ENCODE results near the gene HDDC3.
A peak's percentile ranks its signal among the peaks of the same experiment; 100 is the strongest.

Gene HDDC3

DNA sequence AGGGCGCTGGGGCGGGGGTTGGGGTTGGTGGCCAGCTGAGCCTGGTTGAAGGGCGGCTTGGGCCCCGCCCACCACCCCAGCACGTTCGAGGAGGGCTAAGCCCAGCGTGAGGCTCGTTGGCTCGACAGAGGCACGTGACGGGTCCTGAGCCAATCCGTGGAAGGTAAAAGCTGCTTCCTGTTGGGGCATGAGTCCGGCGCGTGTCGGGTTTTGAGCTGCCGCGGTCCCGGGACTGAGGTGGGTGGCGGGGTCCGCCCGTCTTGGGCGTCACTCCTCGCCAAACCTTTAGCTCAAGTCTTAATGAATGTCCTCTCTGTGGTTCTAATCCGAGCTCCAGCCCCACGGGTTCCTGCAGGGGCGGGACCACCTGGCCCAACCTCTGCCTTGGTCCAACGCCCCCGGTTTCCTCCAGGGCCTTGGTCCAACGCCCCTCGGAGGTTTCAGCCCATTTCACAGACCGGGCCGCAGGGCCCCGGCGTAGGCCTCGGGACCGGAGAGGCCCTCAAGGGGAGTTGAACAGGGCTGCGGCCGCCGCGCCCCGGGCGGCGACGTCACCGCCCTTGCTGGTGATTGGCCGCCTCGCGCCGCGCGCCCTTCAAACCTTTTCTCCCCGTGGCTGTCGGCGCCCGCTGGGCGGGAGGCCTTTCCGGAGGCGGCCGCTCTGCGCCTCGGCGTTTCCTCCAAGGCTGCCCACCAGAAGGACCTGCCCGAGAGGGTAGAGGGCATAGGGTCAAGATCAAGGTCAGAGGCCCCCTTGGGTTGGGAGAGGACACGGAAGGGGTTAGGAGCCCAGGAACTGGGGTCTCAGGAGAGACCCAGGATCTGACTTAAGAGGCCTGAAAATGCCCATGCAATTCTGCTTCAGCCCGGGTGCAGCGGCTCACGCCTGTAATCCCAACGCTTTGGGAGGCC, 22.6 kb upstream of the HDDC3 start, which contains the start of gene RCCD1:
Gene RCCD1 (plus strand): TSS at position 173 of the 912 bp plus-strand sequence. CDS start 1,851 bp downstream, outside the sequence.
- peak; percentile 52; the same call in 1 of the 2 replicates for TF ChIP-seq TCF12 (IDR thresholded peaks at IDR 0.05; ENCODE audit: low read depth)
- 0 out of 2 replicates have a peak, but pooled peaks have one; percentile 2 for TF ChIP-seq EGR1 (IDR thresholded peaks at IDR 0.05)
- TF ChIP-seq, protein P1, sequence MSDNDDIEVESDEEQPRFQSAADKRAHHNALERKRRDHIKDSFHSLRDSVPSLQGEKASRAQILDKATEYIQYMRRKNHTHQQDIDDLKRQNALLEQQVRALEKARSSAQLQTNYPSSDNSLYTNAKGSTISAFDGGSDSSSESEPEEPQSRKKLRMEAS (IDR thresholded peaks at IDR 0.05): peak; percentile 86
- TF ChIP-seq TEAD4 (IDR thresholded peaks at IDR 0.05): no peak
- peak; percentile 61 for TF ChIP-seq CREB1 (IDR thresholded peaks at IDR 0.05; ENCODE audit: low read depth)
- no peak for TF ChIP-seq YY1 (IDR thresholded peaks at IDR 0.05; ENCODE audit: low read depth)
- TF ChIP-seq TAF1 (IDR thresholded peaks at IDR 0.05; ENCODE audit: low read depth): peak; percentile 46
- peak; percentile 98 for TF ChIP-seq FOXM1 (IDR thresholded peaks at IDR 0.05; ENCODE audit: borderline replicate concordance, low read depth)
- TF ChIP-seq, protein P2, sequence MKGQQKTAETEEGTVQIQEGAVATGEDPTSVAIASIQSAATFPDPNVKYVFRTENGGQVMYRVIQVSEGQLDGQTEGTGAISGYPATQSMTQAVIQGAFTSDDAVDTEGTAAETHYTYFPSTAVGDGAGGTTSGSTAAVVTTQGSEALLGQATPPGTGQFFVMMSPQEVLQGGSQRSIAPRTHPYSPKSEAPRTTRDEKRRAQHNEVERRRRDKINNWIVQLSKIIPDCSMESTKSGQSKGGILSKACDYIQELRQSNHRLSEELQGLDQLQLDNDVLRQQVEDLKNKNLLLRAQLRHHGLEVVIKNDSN (IDR thresholded peaks at IDR 0.05): peak; percentile 98
- no peak for TF ChIP-seq ZBTB7A (IDR thresholded peaks at IDR 0.05; ENCODE audit: low read depth)
- no peak; the same call in 1 of the 2 replicates for TF ChIP-seq EP300 (IDR thresholded peaks at IDR 0.05; ENCODE audit: borderline replicate concordance)
- no peak for TF ChIP-seq CEBPB (IDR thresholded peaks at IDR 0.05)
- TF ChIP-seq NFIC (IDR thresholded peaks at IDR 0.05): no peak
- no peak for TF ChIP-seq RAD21 (IDR thresholded peaks at IDR 0.05; ENCODE audit: low read depth)
- TF ChIP-seq, protein P3, sequence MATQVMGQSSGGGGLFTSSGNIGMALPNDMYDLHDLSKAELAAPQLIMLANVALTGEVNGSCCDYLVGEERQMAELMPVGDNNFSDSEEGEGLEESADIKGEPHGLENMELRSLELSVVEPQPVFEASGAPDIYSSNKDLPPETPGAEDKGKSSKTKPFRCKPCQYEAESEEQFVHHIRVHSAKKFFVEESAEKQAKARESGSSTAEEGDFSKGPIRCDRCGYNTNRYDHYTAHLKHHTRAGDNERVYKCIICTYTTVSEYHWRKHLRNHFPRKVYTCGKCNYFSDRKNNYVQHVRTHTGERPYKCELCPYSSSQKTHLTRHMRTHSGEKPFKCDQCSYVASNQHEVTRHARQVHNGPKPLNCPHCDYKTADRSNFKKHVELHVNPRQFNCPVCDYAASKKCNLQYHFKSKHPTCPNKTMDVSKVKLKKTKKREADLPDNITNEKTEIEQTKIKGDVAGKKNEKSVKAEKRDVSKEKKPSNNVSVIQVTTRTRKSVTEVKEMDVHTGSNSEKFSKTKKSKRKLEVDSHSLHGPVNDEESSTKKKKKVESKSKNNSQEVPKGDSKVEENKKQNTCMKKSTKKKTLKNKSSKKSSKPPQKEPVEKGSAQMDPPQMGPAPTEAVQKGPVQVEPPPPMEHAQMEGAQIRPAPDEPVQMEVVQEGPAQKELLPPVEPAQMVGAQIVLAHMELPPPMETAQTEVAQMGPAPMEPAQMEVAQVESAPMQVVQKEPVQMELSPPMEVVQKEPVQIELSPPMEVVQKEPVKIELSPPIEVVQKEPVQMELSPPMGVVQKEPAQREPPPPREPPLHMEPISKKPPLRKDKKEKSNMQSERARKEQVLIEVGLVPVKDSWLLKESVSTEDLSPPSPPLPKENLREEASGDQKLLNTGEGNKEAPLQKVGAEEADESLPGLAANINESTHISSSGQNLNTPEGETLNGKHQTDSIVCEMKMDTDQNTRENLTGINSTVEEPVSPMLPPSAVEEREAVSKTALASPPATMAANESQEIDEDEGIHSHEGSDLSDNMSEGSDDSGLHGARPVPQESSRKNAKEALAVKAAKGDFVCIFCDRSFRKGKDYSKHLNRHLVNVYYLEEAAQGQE (IDR thresholded peaks at IDR 0.05; ENCODE audit: low read depth): no peak; the same call in 1 of the 2 replicates

DNA sequence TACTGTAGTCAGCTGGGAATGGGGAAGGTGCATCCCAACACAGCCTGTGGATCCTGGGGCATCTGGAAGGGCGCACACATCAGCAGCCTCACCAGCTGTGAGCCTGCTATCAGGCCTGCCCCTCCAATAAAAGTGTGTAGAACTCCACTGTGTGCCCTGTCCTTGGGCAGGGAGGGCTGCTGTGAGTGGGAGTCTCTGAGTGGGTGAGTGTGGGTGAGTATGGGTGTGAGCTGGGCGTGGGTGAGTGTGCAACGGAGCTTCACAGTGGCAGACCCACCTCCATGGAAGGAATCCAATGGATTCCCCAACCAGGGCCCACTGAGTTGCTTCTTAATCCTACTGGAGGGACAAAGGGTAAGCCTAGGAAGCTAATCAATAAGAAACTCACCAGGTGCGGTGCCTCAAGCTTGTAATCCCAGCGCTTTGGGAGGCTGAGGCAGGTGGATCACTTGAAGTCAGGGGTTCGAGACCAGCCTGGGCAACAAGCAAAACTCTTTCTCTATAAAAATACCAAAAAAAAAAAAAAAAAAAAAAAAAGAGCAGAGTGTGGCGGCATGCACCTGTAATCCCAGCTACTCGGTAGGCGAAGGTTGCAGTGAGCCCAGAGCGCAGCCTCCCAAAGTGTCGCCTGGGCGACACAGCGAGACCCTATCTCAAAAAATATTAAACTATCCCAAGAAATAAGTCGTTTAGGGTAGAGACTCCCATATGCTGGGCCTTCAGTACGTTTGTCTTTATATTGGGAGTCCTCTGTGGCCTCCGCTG, 21.8 kb upstream of the HDDC3 start:
- TF ChIP-seq RAD21 (IDR thresholded peaks at IDR 0.05; ENCODE audit: low read depth) (no peak), YY1 (IDR thresholded peaks at IDR 0.05; ENCODE audit: low read depth) (no peak), EGR1 (IDR thresholded peaks at IDR 0.05) (no peak), EP300 (IDR thresholded peaks at IDR 0.05; ENCODE audit: borderline replicate concordance) (no peak), TAF1 (IDR thresholded peaks at IDR 0.05; ENCODE audit: low read depth) (no peak), NFIC (IDR thresholded peaks at IDR 0.05) (no peak), ZBTB7A (IDR thresholded peaks at IDR 0.05; ENCODE audit: low read depth) (no peak)

DNA sequence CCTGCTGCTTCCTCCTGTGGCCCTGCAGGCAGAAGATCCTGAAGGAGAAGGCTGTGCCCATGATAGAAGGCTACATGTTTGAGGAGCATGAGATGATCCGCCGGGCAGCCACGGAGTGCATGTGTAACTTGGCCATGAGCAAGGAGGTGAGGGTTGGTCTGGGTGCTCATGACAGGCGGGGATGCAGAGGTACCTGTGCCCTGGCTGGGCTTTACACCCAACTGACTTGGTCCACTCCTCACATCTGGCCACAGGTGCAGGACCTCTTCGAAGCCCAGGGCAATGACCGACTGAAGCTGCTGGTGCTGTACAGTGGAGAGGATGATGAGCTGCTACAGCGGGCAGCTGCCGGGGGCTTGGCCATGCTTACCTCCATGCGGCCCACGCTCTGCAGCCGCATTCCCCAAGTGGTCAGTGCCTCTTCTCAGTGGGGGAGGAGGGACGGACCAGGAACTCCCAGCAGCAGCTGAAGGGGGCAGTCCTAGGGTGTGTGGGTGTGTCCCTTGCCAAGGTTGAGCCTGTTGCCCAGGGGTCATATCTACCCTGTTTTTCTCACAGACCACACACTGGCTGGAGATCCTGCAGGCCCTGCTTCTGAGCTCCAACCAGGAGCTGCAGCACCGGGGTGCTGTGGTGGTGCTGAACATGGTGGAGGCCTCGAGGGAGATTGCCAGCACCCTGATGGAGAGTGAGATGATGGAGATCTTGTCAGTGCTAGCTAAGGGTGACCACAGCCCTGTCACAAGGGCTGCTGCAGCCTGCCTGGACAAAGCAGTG, 20.7 kb upstream of the HDDC3 start:
- TF ChIP-seq RAD21 (IDR thresholded peaks at IDR 0.05; ENCODE audit: low read depth): no peak
- no peak for TF ChIP-seq CEBPB (IDR thresholded peaks at IDR 0.05)
- TF ChIP-seq ZBTB7A (IDR thresholded peaks at IDR 0.05; ENCODE audit: low read depth): no peak
- no peak for TF ChIP-seq NFIC (IDR thresholded peaks at IDR 0.05)
- TF ChIP-seq YY1 (IDR thresholded peaks at IDR 0.05; ENCODE audit: low read depth): no peak
- TF ChIP-seq, protein P3 (IDR thresholded peaks at IDR 0.05; ENCODE audit: low read depth): no peak
- no peak for TF ChIP-seq EP300 (IDR thresholded peaks at IDR 0.05; ENCODE audit: borderline replicate concordance)
- TF ChIP-seq FOXM1 (IDR thresholded peaks at IDR 0.05; ENCODE audit: borderline replicate concordance, low read depth): no peak
- no peak for TF ChIP-seq TAF1 (IDR thresholded peaks at IDR 0.05; ENCODE audit: low read depth)

DNA sequence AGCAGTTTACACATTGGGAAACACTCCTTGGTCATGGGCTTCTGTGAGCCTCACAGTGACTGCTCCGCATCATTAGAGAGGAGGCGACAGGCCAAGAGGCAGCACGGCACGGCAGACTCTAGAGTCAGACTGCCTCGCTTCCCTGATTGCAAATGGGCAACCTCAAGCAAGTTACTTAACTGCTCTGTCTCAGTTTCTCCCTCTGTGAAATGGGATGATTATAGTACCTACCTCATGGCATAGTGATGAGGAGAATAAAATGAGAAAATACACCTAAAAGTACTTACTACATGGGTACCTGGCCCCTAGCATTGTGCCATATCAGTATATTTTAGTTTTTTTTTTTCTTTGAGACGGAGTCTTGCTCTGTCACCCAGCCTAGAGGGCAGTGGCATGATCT, 18.3 kb upstream of the HDDC3 start:
- no peak for TF ChIP-seq YY1 (IDR thresholded peaks at IDR 0.05; ENCODE audit: low read depth)
- TF ChIP-seq NFIC (IDR thresholded peaks at IDR 0.05): no peak
- no peak for TF ChIP-seq RAD21 (IDR thresholded peaks at IDR 0.05; ENCODE audit: low read depth)
- no peak for TF ChIP-seq TEAD4 (IDR thresholded peaks at IDR 0.05)
- no peak for TF ChIP-seq CREB1 (IDR thresholded peaks at IDR 0.05; ENCODE audit: low read depth)
- TF ChIP-seq, protein P3 (IDR thresholded peaks at IDR 0.05; ENCODE audit: low read depth): no peak
- no peak for TF ChIP-seq ZBTB7A (IDR thresholded peaks at IDR 0.05; ENCODE audit: low read depth)
- TF ChIP-seq TAF1 (IDR thresholded peaks at IDR 0.05; ENCODE audit: low read depth): no peak
- TF ChIP-seq EGR1 (IDR thresholded peaks at IDR 0.05): no peak

Measured in Ishikawa (cell line).